Neutrophil (primary cell): ENCODE results near the gene ANKRD44.

Source experiments
- H3K27ac ChIP-seq: fragments of 200-600 bp; sonication (generic); 2 replicates; pipeline ENCODE4 v1.5.1; 2016; ENCODE audit warnings: mild to moderate bottlenecking, moderate library complexity
- H3K27me3 ChIP-seq: fragments of 200-600 bp; sonication (generic); 2 replicates; pipeline ENCODE4 v1.6.0; 2016; ENCODE audit warnings: mild to moderate bottlenecking
- H3K36me3 ChIP-seq: fragments of 200-600 bp; sonication (generic); 2 replicates; pipeline ENCODE4 v1.5.1; 2017
- H3K4me1 ChIP-seq, 2 experiments: fragments of 200-600 bp in 1 of 2; sonication (generic) in 1 of 2; 1 replicate in 1 of 2; 2 replicates in 1 of 2; pipeline versions ENCODE4 v1.5.1 to v1.6.1; 2013 to 2016; ENCODE audit warnings: low read depth in 1 of 2, low read length in 1 of 2, mild to moderate bottlenecking in 1 of 2, moderate library complexity in 1 of 2; ENCODE audit not compliant: control insufficient read depth in 1 of 2, insufficient read depth in 1 of 2
- H3K4me3 ChIP-seq, 2 experiments: fragments of 200-600 bp in 1 of 2; sonication (generic) in 1 of 2; 1 replicate in 1 of 2; 2 replicates in 1 of 2; pipeline ENCODE4 v1.5.1; 2013 to 2016; ENCODE audit warnings: low read depth in 1 of 2, low read length in 1 of 2, mild to moderate bottlenecking in 1 of 2, moderate library complexity in 1 of 2
- H3K9me3 ChIP-seq: fragments of 200-600 bp; sonication (generic); 2 replicates; pipeline ENCODE4 v1.5.1; 2016
- CTCF ChIP-seq: fragments of 200-600 bp; sonication (generic); IDR thresholded peaks from 2 replicates; pipeline ENCODE4 v1.5.1; 2016; ENCODE audit warnings: antibody characterized with exemption

Gene ANKRD44

GRCh38 chr2:197315371-197315770 is 4.8 kb upstream of the ANKRD44 start:
- Histone ChIP-seq H3K27me3 (no peaks in the 10 kb centered on the region), H3K36me3 (no peaks in the 10 kb centered on the region), H3K27ac (no peak overlapping the region), H3K4me1 (peaks cover 10 to 11% of the 10 kb centered on the region in 2 experiments), H3K4me3 (no peak overlapping the region), H3K9me3 (no peaks in the 10 kb centered on the region)
- no peak for TF ChIP-seq CTCF

- no peaks in the 10 kb centered on the region for H3K36me3 ChIP-seq
- peaks cover 31 to 35% of the 10 kb centered on the region in 2 experiments for H3K4me1 ChIP-seq
- no peak overlapping the region for H3K27ac ChIP-seq
- TF ChIP-seq CTCF, result no peak
- no peaks in the 10 kb centered on the region for H3K27me3 ChIP-seq
- no peak overlapping the region for H3K4me3 ChIP-seq
- H3K9me3 ChIP-seq, result no peaks in the 10 kb centered on the region
Observed at GRCh38 chr2:197312186-197312585, 1.6 kb upstream of the ANKRD44 start.

GRCh38 chr2:197311421-197312033 is 947 bp upstream of the ANKRD44 start:
- Histone ChIP-seq H3K27ac (peak overlapping the region; percentile 99), H3K27me3 (no peaks in the 10 kb centered on the region), H3K4me3 (peak overlapping the region; percentile 76 to 79), H3K9me3 (no peaks in the 10 kb centered on the region), H3K4me1 (peaks cover 37 to 42% of the 10 kb centered on the region in 2 experiments), H3K36me3 (no peaks in the 10 kb centered on the region)
- no peak for TF ChIP-seq CTCF

GRCh38 chr2:197310987-197311420 is 424 bp upstream of the ANKRD44 start:
- Histone ChIP-seq H3K4me3 (peak overlapping the region; percentile 76 to 79), H3K9me3 (no peaks in the 10 kb centered on the region), H3K36me3 (no peaks in the 10 kb centered on the region), H3K27ac (peak overlapping the region; percentile 99), H3K27me3 (no peaks in the 10 kb centered on the region), H3K4me1 (peaks cover 43 to 47% of the 10 kb centered on the region in 2 experiments)
- TF ChIP-seq CTCF, result no peak

GRCh38 chr2:197309691-197310231 is 819 bp downstream of the ANKRD44 start:
- H3K4me1 ChIP-seq, result peaks cover 55 to 60% of the 10 kb centered on the region in 2 experiments
- TF ChIP-seq CTCF, result peak; percentile 8
- H3K9me3 ChIP-seq, result no peaks in the 10 kb centered on the region
- H3K27ac ChIP-seq, result peak overlapping the region; percentile 99
- H3K4me3 ChIP-seq, result peak overlapping the region; percentile 76 to 79
- no peaks in the 10 kb centered on the region for H3K27me3 ChIP-seq
- H3K36me3 ChIP-seq, result no peaks in the 10 kb centered on the region
